K562 (cell line): ENCODE measurements around the gene LTBR. TPM values are rescaled to one million over a fixed set of nuclear protein-coding genes. Genes with fewer than 3 reads are reported as not detected.

Experiments used
- HCFC1 ChIP-seq: IDR thresholded peaks from 2 replicates; pipeline ENCODE4 v1.6.1; 2012; ENCODE audit warnings: low read depth, low read length, improper control_type of control experiment
- KAT2B ChIP-seq: IDR thresholded peaks from one replicate; pipeline ENCODE4 v1.6.1; 2012; ENCODE audit warnings: low read depth, mild to moderate bottlenecking, control low read depth, inconsistent platforms, low read length, moderate library complexity
- KAT7 ChIP-seq: sonication (generic); formaldehyde crosslinking; IDR thresholded peaks from 2 replicates; pipeline ENCODE4 v1.8.0; 2022; ENCODE audit warnings: missing genetic modification reagents, mild to moderate bottlenecking, borderline replicate concordance
- LARP7 ChIP-seq: fragments of 450-650 bp; IDR thresholded peaks from 2 replicates; pipeline ENCODE4 v1.6.1; 2016
- POLR2AphosphoS5 ChIP-seq: IDR thresholded peaks from 2 replicates; pipeline ENCODE4 v1.6.1; 2011; ENCODE audit warnings: mild to moderate bottlenecking, low read depth, low read length, moderate library complexity; ENCODE audit not compliant: control insufficient read depth, insufficient read depth
- POLR3A ChIP-seq: IDR thresholded peaks from 2 replicates; pipeline ENCODE4 v1.6.1; 2011; ENCODE audit warnings: borderline replicate concordance, mild to moderate bottlenecking, moderate library complexity; ENCODE audit not compliant: insufficient read length, insufficient read depth; ENCODE audit errors: extremely low read depth
- PRMT5 ChIP-seq: sonication (generic); formaldehyde crosslinking; IDR thresholded peaks from 2 replicates; pipeline ENCODE4 v1.5.0; 2020; ENCODE audit warnings: missing genetic modification reagents
- PRPF4 ChIP-seq: fragments of 200-400 bp; formaldehyde crosslinking; IDR thresholded peaks from one replicate; pipeline ENCODE4 v1.6.1; 2017; ENCODE audit warnings: low read length, low read depth, mild to moderate bottlenecking; ENCODE audit not compliant: insufficient read depth, poor library complexity, severe bottlenecking
- XRCC4 ChIP-seq: IDR thresholded peaks from one replicate; pipeline ENCODE4 v1.6.1; 2011; ENCODE audit not compliant: insufficient read depth, insufficient read length; ENCODE audit errors: extremely low read depth
- YY1 ChIP-seq, 3 experiments: IDR thresholded peaks; 2 replicates each; pipeline ENCODE4 v1.6.1; 2011; ENCODE audit warnings: low read length in 2 of 3, mild to moderate bottlenecking in 2 of 3, moderate library complexity in 2 of 3, borderline replicate concordance in 1 of 3, control low read depth in 1 of 3, low read depth in 1 of 3; ENCODE audit not compliant: insufficient read depth in 3 of 3, insufficient replicate concordance in 2 of 3, control insufficient read depth in 1 of 3, insufficient read length in 1 of 3; ENCODE audit errors: extremely low read depth in 1 of 3
- ZBTB5 ChIP-seq: fragments of 450-650 bp; IDR thresholded peaks from 2 replicates; pipeline ENCODE4 v1.6.1; 2017; ENCODE audit warnings: antibody characterized with exemption
- ZC3H11A ChIP-seq: IDR thresholded peaks from 2 replicates; pipeline ENCODE4 v1.6.1; 2012; ENCODE audit warnings: low read depth, low read length, improper control_type of control experiment
- ZNF311 ChIP-seq: fragments of 250-450 bp; sonication (Bioruptor Pico); IDR thresholded peaks from 2 replicates; pipeline ENCODE4 v1.4.0; 2020; ENCODE audit warnings: mild to moderate bottlenecking, moderate library complexity
- polyA plus RNA-seq, 8 experiments: library from polyadenylated mRNA; depleted of rRNA in 4 of 8; stranded (reverse) in 5 of 8; unstranded in 3 of 8; fragments of >200 nt; fragmentation: Nextera tagmentation in 2 of 8; fragmentation: Illumina TruSeq in 1 of 8; extraction: Ambion mirVana in 2 of 8; extraction: Trizol in 1 of 8; gene quantifications; 2 replicates each; pipeline versions ENCODE4 v1.2.1 to v1.2.3, GENCODE V29; 2011 to 2014; ENCODE audit warnings: inconsistent platforms in 1 of 8, missing spikeins in 1 of 8
- total RNA-seq, 7 experiments: library from RNA; depleted of rRNA in 6 of 7; stranded (reverse); fragments of >200 nt in 6 of 7; fragmentation: Illumina TruSeq in 2 of 7; extraction: Trizol in 2 of 7; gene quantifications; 2 replicates each; pipeline versions ENCODE4 v1.2.1 to v1.2.3, GENCODE V29; 2011 to 2021; ENCODE audit warnings: low replicate concordance in 1 of 7
- TF ChIP-seq, protein P1 (sequence below): fragments of 200-600 bp; sonication (generic); IDR thresholded peaks from one replicate; pipeline ENCODE4 v1.6.1; 2012; ENCODE audit warnings: mild to moderate bottlenecking, low read depth, low read length, inconsistent platforms

Gene LTBR
- total and polyA plus RNA-seq, 9 of the 15 experiments (the other 6 are each of a cell fraction or from before 2014, with no cell fraction given) = 0.96 to 69.0 (median 35.3) TPM

DNA sequence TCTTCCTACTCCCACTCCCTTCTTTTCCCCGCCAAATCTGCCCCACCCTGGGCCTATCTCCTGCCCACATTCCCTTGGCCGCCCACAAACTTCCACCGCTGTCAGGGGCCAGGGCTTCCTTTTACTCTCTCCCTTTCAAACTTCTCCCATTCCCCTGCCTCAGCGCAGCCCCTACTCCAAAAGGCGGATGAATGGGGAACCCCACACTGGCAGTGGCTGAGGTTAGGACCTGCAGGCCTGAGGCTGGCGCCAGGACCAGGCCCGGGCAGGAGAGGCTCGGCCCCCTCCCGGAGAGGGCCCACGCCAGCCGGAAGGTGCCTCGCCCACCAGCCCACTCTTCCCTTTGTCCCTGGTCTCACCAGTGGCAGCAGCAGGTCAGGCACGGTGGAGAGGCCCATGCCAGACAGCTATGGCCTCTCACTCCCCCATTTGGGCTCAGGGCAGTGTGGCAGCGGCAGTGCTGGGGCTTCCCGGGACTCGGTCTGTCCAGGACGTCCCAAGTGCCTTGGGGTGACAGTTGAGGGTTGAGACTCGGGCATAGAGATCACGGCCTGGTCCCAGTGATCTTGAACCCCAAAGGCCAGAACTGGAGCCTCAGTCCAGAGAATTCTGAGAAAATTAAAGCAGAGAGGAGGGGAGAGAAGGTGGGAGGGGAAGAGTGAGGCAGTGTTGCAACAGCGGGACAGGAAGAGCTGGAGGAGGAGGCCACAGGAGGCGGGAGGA lies 42.4 kb upstream of the LTBR start, which contains the start of gene TNFRSF1A (continued):
- TF ChIP-seq, protein P1, sequence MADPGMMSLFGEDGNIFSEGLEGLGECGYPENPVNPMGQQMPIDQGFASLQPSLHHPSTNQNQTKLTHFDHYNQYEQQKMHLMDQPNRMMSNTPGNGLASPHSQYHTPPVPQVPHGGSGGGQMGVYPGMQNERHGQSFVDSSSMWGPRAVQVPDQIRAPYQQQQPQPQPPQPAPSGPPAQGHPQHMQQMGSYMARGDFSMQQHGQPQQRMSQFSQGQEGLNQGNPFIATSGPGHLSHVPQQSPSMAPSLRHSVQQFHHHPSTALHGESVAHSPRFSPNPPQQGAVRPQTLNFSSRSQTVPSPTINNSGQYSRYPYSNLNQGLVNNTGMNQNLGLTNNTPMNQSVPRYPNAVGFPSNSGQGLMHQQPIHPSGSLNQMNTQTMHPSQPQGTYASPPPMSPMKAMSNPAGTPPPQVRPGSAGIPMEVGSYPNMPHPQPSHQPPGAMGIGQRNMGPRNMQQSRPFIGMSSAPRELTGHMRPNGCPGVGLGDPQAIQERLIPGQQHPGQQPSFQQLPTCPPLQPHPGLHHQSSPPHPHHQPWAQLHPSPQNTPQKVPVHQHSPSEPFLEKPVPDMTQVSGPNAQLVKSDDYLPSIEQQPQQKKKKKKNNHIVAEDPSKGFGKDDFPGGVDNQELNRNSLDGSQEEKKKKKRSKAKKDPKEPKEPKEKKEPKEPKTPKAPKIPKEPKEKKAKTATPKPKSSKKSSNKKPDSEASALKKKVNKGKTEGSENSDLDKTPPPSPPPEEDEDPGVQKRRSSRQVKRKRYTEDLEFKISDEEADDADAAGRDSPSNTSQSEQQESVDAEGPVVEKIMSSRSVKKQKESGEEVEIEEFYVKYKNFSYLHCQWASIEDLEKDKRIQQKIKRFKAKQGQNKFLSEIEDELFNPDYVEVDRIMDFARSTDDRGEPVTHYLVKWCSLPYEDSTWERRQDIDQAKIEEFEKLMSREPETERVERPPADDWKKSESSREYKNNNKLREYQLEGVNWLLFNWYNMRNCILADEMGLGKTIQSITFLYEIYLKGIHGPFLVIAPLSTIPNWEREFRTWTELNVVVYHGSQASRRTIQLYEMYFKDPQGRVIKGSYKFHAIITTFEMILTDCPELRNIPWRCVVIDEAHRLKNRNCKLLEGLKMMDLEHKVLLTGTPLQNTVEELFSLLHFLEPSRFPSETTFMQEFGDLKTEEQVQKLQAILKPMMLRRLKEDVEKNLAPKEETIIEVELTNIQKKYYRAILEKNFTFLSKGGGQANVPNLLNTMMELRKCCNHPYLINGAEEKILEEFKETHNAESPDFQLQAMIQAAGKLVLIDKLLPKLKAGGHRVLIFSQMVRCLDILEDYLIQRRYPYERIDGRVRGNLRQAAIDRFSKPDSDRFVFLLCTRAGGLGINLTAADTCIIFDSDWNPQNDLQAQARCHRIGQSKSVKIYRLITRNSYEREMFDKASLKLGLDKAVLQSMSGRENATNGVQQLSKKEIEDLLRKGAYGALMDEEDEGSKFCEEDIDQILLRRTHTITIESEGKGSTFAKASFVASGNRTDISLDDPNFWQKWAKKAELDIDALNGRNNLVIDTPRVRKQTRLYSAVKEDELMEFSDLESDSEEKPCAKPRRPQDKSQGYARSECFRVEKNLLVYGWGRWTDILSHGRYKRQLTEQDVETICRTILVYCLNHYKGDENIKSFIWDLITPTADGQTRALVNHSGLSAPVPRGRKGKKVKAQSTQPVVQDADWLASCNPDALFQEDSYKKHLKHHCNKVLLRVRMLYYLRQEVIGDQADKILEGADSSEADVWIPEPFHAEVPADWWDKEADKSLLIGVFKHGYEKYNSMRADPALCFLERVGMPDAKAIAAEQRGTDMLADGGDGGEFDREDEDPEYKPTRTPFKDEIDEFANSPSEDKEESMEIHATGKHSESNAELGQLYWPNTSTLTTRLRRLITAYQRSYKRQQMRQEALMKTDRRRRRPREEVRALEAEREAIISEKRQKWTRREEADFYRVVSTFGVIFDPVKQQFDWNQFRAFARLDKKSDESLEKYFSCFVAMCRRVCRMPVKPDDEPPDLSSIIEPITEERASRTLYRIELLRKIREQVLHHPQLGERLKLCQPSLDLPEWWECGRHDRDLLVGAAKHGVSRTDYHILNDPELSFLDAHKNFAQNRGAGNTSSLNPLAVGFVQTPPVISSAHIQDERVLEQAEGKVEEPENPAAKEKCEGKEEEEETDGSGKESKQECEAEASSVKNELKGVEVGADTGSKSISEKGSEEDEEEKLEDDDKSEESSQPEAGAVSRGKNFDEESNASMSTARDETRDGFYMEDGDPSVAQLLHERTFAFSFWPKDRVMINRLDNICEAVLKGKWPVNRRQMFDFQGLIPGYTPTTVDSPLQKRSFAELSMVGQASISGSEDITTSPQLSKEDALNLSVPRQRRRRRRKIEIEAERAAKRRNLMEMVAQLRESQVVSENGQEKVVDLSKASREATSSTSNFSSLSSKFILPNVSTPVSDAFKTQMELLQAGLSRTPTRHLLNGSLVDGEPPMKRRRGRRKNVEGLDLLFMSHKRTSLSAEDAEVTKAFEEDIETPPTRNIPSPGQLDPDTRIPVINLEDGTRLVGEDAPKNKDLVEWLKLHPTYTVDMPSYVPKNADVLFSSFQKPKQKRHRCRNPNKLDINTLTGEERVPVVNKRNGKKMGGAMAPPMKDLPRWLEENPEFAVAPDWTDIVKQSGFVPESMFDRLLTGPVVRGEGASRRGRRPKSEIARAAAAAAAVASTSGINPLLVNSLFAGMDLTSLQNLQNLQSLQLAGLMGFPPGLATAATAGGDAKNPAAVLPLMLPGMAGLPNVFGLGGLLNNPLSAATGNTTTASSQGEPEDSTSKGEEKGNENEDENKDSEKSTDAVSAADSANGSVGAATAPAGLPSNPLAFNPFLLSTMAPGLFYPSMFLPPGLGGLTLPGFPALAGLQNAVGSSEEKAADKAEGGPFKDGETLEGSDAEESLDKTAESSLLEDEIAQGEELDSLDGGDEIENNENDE = no peak
- TF ChIP-seq POLR2AphosphoS5 = no peak
- TF ChIP-seq PRPF4 = no peak
- TF ChIP-seq ZNF311 (CRISPR knock-in tag) = no peak
- no peak for TF ChIP-seq LARP7
- TF ChIP-seq ZC3H11A = no peak
- TF ChIP-seq KAT7 (CRISPR knock-in tag) = no peak
- no peak for TF ChIP-seq HCFC1
- TF ChIP-seq PRMT5 (CRISPR knock-in tag) = no peak
- TF ChIP-seq ZBTB5 = no peak
- no peak for TF ChIP-seq KAT2B
- no peak for TF ChIP-seq XRCC4
- TF ChIP-seq POLR3A = no peak
- no peak for TF ChIP-seq YY1 (IDR thresholded peaks at IDR 0.05; ENCODE audit: borderline replicate concordance in 1 of 3, control insufficient read depth in 1 of 3, extremely low read depth in 1 of 3, insufficient read depth in 3 of 3, insufficient read length in 1 of 3, insufficient replicate concordance in 2 of 3, low read depth in 1 of 3, low read length in 2 of 3)
